GM04504 (cell line): ENCODE results near the gene ANKRD6.

Experiments
- DNase-seq: peaks from one replicate; pipeline ENCODE4 v3.0.0-alpha.2; 2012; ENCODE audit warnings: low read depth

ANKRD6 gene

DNA sequence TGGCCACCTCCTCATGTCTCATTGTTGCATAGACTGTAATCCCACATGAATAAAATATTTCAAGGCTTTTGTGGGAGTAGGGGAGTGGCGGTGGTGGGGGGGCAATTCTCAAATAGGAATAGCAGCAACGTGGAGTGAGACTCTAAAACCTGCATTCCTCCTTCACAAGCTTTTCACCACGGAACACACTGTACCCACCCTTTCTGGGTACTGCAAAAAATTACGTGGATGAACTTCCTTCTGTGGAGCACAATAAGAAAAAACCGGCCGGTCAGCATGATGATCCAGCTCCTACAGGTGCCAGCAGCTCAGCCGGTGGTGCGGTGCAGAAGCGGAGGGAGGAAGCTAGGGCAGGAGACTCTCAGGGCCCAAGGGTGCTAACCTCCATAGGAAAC lies 19.9 kb upstream of the ANKRD6 start:
- no peak for DNase-seq

DNA sequence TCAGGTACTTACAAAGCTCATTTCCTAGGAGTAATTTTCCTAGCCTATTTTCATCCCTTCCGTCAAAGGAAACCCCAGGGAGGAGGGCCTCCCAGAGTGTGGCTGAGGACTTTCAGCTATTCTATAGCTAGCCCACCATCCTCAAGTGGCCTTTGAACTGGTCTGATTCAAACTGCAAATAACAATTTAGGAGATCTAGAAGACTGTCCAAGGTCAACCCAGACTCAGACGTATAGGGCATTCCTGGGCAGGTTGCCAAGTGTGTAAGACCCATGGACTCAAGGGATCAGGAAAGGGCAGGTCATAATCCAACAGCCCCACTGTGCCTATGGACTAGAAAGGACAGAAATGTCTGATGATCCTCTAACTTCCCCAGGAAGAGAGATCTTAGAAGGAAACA lies 18.7 kb upstream of the ANKRD6 start:
- DNase-seq = no peak

DNA sequence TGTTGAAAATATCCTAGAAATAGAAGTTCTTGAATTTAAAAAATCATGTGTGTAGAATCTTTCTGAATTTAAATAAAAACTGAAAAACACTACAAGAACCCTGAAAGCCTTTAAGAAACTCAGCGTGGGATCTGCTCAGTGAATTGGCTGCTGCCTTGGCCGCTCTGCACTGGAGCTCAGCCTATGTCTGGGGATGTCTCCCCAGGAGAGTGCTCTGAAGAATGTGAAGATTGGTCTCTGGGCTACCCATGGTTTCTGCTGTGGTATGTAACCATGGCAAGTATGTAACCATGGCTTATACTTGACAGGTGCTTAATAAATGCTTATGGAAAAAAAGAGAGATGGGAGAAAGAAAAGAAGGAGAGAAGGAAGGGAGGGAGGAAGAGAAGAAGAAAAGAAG lies 17.8 kb upstream of the ANKRD6 start:
- DNase-seq = no peak

DNA sequence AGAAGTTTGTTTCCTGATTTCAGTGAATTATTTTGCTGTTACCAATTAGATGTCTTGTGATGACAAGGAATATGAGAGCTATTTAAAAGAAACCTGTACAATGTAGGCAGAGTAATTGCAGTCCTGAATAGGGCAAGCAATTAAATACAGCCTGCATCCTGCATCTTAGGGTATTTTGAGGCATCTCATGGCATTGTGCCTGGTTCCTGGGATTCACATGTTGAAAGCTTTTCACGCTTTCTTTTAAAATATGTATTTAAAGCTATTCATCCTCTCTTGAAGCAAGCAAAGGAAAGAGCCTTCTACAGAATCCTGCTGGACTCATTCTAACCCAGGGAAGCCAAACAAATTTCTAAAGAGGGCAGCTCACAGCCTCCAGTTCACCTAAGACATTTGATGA lies 16.2 kb upstream of the ANKRD6 start:
- DNase-seq = no peak

DNA sequence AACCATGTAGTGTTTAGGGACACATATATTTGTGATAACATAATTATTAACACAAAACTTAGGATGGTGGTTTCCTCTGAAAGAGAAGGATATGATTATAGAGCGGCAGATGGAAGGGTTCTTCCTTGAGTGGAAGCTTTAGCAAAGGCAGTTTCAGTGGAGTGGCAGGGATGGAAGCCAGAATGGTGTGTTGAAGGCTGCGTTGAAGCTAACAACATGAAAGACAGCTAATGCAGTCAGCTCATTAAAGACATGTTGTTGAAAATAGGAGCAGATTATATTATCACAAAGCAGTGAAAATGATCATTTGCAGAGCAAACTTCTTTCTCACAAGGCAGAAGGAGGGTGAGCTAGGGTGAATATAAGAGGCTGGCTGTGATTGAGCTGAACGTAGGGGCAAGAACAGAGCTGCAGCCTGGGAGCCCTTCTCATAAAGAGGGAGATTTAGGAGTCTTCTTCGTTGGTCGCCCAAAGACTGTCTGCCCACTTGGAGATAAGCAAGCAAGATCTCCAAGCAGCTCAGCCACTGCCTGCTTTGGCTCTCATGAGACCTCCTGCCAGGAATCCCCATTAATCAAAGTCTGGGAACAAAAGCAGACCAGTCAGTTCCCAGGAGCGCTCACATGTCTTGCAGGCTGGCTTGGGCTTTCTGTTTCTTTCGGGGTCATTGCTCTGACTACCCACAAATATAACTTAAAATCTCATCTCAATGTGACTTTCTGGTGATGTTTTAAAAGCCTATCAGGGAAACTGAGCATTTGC lies 2.6 kb upstream of the ANKRD6 start:
- DNase-seq = no peak

DNA sequence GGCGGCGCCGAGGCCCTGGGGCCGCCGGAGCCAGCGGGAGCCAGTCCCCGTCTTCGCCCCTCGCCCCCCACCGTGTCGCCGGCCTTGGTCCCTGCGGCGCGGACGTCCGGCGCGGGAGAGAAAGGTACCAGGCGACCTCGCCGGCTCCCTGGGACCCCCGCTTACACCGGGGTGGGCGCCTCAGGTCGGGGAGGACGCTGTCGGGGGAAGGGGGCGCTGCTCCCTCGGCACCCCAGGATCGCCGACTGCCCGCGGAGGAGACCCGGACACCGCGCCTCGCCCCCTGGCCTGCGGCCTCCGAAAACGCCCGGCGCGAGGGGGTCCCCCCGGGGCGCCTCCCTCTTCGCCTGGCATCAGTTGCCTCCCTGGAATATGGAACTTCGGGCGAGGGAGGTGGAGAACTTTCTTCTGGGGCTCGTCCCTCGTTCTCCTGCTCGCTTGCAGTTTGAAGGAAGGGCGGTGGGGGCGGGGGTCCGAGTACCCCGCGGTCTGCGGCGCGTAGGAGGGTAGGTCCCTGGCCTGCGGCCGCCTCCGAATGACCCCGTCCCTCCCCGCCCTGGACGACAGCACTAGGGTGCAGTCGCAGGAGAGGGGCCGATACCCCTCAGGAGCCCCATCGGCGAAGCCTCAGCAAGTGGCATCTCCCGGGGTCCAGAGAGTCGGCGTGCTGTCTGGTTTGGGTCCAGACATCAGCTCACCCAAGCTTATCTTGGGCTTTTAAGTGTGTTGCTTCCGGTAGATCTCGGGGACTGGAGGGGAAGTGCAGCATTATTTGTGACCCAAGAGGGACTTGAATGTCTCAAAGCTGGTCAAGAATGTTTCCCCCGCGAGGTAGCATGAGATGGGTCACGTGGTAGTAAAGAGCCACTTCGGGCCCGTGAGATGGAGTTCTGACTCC lies 549 bp downstream of the ANKRD6 start:
- no peak for DNase-seq

DNA sequence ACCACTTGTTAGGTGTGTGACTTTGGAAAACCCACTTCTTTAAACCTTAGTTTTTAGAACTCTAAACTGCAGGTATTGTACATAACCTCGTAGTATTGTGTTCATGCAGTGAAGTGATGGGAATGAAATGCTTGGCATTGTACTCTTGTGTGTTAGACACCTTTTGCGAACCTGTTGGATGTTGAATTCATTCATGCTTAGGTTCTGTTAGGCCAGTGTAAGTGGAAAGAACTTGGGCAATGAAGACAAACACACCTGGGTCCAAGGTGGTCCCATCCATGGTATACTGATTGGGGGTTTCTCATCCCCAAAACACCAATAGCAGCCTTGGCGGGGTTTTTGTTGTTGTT lies 1.2 kb downstream of the ANKRD6 start:
- DNase-seq = no peak

DNA sequence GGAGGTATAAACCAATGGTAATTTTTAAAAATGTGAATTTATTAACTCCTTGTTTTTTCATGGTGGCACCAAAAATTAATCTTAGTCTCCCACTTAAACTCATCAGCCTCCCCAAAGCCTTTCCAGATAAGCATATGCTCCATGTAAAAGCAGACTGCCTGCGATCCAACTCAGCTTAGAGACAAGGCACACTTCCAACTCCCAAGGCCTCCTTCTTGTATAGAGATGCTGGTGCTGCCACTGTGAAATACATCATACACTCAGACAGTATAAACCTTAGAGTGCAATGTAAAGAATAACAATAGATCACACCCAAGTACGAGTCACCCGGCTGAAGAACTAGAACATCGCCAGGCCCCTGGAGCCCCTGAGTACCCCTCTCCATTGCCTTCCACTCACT lies 2.0 kb downstream of the ANKRD6 start:
- no peak for DNase-seq

DNA sequence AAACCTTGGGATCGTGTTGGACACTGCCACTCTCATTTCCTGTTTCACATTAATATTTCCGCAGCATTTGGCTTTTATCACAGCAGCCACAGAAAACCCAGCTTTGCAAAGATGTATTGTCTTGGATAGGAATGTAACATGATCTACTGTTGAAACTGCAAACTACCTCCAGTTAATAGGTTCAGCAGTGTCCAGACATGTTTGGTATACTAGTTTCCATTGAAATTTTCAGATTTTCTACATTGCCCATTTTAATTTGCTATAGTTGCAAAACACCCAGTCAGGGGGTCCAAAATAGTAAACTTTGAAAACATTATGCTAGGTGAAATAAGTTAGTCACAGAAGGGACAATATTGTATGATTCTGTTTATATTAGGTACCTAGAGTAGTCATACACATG lies 3.3 kb downstream of the ANKRD6 start:
- no peak for DNase-seq

DNA sequence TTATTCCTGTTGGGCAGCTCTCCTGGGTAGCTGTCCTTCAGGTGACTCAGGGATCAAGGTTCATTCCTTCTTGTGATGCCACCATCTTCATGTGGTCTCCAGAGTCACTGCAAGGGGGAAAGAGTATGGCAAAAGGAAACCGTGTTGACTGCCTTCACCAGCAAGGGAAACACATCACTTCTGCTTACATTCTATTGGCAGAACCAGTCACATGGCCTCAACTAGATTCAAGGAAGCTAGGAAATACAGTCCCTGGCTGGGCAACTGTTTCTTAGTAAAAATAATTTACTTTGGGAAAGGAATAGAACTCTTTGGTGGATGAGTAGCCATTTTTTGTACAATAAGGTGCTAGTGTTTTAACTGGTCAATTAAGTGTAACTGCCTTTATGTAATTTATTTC lies 5.3 kb downstream of the ANKRD6 start:
- DNase-seq = no peak

DNA sequence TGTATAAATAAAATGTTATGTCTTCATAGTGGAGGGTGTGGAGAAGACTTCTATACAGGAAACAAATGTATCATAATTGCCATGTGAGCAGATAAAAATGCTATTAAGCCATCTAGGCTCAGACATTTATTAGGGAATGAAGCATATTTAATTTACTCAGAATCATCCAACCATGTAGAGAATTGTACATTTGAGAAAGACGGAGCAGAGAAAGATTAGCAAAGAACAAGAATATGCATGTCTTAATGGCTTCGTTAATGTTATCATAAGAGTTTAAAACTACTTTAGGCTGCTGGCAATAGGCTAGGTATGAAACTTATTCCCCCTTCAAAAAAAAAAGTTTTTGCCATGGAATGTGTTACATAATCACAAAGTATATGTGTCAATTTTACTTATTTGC lies 6.1 kb downstream of the ANKRD6 start:
- no peak for DNase-seq

DNA sequence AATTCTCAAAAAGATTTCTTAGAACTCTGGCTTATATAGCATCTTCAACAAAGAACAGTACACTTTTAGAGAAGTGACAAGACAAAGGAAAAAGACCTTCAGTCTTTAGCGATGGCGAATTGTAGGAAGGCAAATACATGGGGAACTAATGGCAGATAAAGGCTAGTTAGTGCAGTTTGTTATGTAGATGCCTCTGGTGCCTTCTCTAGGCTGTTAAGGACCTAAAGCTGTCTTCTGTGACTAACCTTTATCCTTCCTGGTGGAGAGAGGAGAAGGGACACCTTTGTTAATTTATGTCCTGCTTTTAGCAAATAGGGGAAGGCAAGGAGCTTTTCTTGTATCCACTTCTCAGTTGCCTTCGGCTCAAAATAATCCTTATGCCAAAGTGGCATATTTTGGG lies 7.2 kb downstream of the ANKRD6 start:
- no peak for DNase-seq

DNA sequence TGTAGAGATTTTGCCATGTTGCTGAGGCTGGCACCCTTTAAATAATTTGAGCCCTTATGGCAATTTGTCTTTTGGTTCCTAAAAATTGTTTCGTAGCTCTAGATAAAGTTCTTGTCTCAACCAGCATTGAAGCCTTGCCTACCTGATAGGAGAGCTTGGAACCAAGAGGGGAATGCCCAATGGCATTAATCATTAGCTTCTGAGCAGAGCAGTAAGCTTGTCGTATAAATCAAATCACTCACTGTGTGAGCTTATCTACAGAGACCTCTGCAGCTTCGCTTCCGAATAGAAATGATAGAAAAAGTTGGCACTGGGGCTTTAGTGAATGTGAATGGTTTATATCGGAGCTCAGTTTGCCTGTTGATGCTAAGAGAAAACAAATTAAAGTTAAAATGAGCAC lies 10.7 kb downstream of the ANKRD6 start:
- DNase-seq = no peak

DNA sequence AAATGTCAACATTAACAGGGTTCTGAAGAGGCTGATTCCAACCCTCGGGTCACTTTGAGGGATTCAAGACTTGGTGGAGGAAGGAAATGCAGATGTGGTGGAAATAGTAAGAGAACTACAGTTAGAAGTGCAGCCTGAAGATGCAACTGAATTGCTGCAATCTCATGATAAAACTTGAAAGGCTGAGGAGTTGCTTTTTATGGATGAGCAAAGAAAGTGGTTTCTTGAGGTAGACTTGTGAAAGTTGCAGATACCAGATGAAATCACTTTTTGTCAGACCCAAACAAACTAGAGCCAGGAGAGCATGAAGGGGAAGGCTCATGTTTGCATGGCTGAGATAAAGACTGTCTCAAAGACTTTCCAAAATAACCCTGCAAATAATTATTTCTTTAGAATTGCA lies 16.2 kb downstream of the ANKRD6 start:
- no peak for DNase-seq

DNA sequence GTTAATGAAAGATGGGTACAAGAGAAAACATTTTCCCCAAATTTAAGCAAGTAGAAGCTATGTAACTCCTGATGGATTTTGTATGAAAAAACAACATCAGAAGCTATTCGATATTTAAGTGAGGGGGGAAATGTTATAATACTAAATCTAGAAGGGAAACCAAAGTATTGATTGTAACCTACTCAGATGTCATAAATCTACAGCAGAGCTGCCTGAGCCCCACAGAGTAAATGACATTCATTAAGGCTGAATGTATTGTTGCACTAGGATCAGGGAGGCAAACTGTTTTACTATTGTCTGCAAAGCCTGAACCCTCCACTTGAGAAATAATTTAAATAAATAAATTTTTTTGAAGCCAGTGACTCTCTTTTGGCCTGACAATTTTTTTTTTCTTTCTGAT lies 19.3 kb downstream of the ANKRD6 start:
- DNase-seq = no peak

DNA sequence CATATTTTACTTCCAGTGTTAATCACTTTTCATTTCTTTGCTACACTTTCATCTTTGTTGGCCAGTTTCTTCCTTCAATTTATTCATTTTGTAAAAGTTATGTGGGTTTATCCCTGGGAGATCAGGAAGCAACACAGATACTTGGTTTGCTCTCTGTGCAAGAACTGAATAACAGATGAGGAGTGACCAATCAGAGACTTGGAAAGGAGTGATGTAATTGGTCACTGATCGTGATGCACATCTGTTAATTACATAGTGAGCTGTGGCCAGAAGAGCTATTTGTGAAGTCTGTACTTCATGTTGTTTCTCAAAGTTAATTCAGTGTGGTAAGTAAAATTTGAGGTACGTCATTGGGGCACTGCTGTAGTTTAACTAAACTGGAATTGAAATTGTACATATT lies 21.3 kb downstream of the ANKRD6 start:
- DNase-seq = no peak

DNA sequence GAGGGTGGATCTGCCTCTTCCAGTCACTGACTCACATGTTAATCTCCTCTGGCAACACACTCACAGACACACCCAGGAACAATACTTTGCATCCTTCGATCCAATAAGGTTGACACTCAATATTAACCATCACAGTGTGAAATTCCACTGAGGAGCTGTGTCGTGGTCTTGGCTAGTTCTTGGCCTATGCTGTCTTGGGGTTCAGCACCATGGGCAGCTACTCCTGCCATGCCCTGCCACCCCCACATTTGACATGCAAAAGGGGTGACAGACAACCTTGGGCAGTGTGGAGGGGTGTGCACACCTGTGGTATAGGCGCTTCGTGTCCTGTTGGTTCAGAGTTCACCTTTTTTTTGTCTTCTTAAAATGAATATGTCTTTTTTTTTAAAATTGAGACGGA lies 25.8 kb downstream of the ANKRD6 start:
- DNase-seq = no peak

DNA sequence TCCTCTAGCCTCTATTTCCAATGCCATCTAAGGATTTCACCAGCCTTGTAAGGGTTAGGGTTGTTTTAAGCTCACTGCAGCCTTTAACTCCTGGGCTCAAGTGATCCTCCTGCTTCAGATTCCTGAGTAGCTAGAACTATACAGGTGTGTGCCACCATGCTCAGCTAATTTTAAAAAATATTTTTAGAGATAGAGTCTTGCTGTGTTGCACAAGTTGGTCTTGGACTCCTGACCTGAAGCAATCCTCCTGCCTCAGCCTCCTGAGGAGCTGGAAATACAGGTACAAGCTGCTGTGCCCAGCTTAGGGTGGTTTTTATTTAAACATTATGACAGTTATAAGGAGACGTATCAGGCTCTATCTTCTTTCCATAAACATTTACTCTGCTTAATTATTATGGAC lies 26.5 kb downstream of the ANKRD6 start:
- DNase-seq = no peak

DNA sequence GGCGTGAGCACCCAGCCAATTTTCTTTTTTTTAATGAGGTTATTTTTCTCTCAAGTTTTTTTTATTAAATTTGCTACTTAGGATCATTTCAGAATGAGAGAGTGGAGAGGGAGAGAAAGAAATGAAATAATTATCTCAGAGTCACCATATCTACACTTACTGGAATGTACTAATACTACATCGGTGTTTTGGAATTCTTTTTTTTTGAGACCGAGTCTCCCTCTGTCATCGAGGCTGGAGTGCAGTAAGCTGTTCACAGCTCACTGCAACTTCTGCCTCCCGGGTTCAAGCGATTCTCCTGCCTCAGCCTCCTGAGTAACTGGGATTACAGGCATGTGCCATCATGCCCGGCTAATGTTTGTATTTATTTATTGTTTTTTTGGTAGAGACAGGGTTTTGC lies 27.8 kb downstream of the ANKRD6 start:
- no peak for DNase-seq

DNA sequence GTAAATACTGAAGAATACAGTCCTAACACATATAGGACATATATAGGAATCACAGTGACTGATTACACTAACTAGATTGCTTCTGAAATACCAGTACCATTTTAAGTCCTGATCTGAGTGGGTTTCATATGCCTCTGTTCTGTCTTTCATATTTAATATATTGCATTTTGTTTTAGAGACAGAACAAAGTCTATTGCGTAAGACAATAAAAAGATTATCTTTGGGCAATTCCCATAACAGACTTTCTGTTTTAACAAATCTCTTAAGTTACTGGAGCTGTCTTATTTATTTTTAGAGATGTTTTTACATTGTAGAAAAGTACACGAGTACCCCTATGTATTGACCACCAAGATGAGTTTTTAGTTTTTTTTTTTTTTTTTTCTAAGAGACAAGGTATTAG lies 29.6 kb downstream of the ANKRD6 start:
- DNase-seq = no peak

DNA sequence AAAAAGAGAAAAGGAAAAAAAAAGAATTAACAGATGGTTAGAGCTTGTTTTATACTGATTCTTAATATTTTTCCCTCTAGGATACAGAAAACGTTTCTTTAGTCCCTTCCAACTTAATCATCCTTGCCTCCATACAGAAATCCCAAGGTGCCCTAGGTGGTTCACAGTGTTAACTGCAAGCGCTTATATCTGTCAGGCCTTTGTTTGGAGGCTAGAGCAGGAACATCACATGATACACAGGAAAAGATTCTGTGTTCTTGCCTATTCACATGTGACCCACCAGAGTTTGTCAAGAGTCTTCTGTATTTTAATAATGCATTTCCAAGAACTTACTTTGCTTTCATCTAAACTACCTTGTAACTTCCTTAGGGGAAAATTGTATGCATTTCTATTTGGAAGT lies 31.3 kb downstream of the ANKRD6 start:
- DNase-seq = no peak

DNA sequence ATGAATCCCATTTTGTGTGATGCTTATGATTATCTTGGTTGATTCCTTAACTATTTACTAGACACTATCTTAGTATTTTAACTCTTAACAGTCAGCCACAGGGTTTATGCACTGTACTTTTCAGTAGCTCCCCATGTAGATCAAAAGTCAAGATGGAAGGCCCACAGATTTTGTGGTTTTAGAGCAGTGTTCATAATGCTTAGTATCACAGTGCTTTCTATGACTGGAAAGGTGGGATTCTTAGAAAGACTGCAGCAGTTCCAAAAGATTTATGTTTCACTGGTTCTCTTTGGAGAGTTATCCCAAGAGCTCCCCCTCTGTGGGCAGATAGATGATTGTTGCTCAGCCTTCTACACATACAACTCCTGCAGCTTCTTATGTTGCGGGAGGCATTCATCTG lies 34.5 kb downstream of the ANKRD6 start:
- DNase-seq = no peak

DNA sequence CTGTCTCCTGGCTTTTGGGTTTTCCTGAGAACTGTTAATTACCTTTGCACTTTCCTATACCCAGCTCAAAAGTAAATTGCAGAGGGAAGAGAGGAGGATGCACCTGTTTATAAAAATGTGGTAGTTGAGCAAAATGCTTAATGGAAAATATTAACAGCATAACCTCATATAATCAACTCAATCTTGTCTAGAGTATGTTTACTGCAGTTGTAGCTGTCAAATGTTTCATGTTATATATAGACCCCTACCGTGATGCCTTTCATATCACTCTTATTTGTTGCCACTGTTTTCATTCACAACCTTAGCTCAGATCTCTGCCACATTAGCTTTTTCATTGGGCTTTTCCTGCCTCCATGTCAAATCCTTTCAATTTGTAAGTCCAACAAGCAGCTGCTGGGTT lies 36.0 kb downstream of the ANKRD6 start:
- no peak for DNase-seq
